Common myeloid progenitor, CD34-positive (primary cell): Measurements from ENCODE around the gene SHROOM2.

ENCODE experiments used
- CTCF ChIA-PET: fragments of 350-600 bp; sonication (Branson Sonifier 250); formaldehyde crosslinking; loops from one replicate; lab custom pipeline; 2021; ENCODE audit warnings: antibody characterized with exemption; lab: Charles Lee
- POLR2A ChIA-PET: fragments of 350-600 bp; sonication (Branson Sonifier 250); formaldehyde crosslinking; loops from one replicate; lab custom pipeline; 2021; ENCODE audit warnings: antibody characterized with exemption; lab: Charles Lee
- DNase-seq, 3 donors: peaks; one replicate each; pipeline versions ENCODE4 v3.0.0 to v3.0.0-alpha.2; 2013
- H3K27ac ChIP-seq, 2 experiments: 1 replicate in 1 of 2; 2 replicates in 1 of 2; pipeline ENCODE4 v1.7.0; 2013; ENCODE audit warnings: inconsistent platforms in 2 of 2, low read length in 2 of 2, mild to moderate bottlenecking in 2 of 2, low read depth in 1 of 2, moderate library complexity in 1 of 2; ENCODE audit not compliant: severe bottlenecking in 2 of 2, insufficient read depth in 1 of 2, poor library complexity in 1 of 2
- H3K27me3 ChIP-seq, 5 experiments: replicated peaks in 2 of 5; 1 replicate in 3 of 5; 2 replicates in 2 of 5; pipeline versions ENCODE4 v1.6.1 to v1.7.0; 2013; ENCODE audit warnings: low read length in 4 of 5, mild to moderate bottlenecking in 2 of 5, moderate library complexity in 2 of 5, inconsistent platforms in 1 of 5; ENCODE audit not compliant: insufficient read depth in 5 of 5, control insufficient read depth in 4 of 5
- H3K36me3 ChIP-seq, 4 experiments: 1 replicate in 2 of 4; 2 replicates in 2 of 4; pipeline versions ENCODE4 v1.6.1 to v1.7.0; 2013; ENCODE audit warnings: low read length in 3 of 4, control low read depth in 1 of 4, mild to moderate bottlenecking in 1 of 4; ENCODE audit not compliant: control insufficient read depth in 4 of 4, insufficient read depth in 4 of 4
- H3K4me1 ChIP-seq, 4 experiments: 1 replicate in 3 of 4; 2 replicates in 1 of 4; pipeline versions ENCODE4 v1.6.1 to v1.7.1; 2013; ENCODE audit warnings: low read length in 3 of 4, mild to moderate bottlenecking in 3 of 4, control low read depth in 1 of 4, inconsistent platforms in 1 of 4, moderate library complexity in 1 of 4; ENCODE audit not compliant: control insufficient read depth in 4 of 4, insufficient read depth in 4 of 4; ENCODE audit errors: control extremely low read depth in 1 of 4
- H3K4me3 ChIP-seq, 7 experiments: 1 replicate in 4 of 7; 2 replicates in 3 of 7; pipeline versions ENCODE4 v1.5.1 to v1.7.0; 2013; ENCODE audit warnings: mild to moderate bottlenecking in 7 of 7, low read length in 6 of 7, moderate library complexity in 6 of 7, inconsistent platforms in 2 of 7, low read depth in 2 of 7, control low read depth in 1 of 7; ENCODE audit not compliant: insufficient read depth in 4 of 7, control insufficient read depth in 1 of 7; ENCODE audit errors: extremely low read depth in 1 of 7
- H3K9me3 ChIP-seq, 5 experiments: 1 replicate in 4 of 5; 2 replicates in 1 of 5; pipeline versions ENCODE4 v1.6.1 to v1.7.1; 2013; ENCODE audit warnings: low read length in 4 of 5, mild to moderate bottlenecking in 2 of 5, inconsistent platforms in 1 of 5, low read depth in 1 of 5, moderate library complexity in 1 of 5; ENCODE audit not compliant: control insufficient read depth in 4 of 5, insufficient read depth in 2 of 5; ENCODE audit errors: control extremely low read depth in 1 of 5
- WGBS: methylation state at CpG from one replicate; pipeline ENCODE4 v1.1.5; 2013; ENCODE audit not compliant: insufficient coverage; 5-methylcytosine and 5-hydroxymethylcytosine counted together

The SHROOM2 gene

DNA sequence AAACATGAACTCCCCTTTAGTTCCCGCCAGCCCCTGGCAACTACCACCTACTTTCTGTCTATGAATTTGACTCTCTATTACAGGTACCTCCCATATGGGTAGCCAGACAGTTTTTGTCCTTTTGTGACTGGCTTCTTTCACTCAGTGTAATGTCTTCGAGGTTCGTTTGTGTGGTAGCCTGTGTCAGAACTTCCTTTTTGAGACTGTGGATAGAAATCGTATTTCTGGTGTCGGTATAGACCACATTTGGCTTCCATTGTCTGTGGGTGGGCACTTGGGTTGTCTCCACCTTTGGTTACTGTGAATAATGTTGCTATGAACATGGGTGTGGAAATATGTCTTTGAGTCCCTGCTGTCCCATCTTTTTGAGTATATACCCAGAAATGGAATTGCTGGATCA is 175.5 kb downstream of the SHROOM2 start:
- H3K4me3 ChIP-seq, result no peak overlapping the region
- no CpG with 5 or more reads among the region's 5 CpGs for WGBS
- no peaks in the 10 kb centered on the region for H3K36me3 ChIP-seq
- H3K27ac ChIP-seq, result no peak overlapping the region
- ChIA-PET POLR2A (no interaction called here), CTCF (no interaction called here)
- DNase-seq, result no peak
- no peaks in the 10 kb centered on the region for H3K27me3 ChIP-seq
- H3K4me1 ChIP-seq, result peaks cover 0 to 9% (median 3%) of the 10 kb centered on the region in 4 experiments
- H3K9me3 ChIP-seq, result peaks cover 0 to 2% (median 0%) of the 10 kb centered on the region in 5 experiments

DNA sequence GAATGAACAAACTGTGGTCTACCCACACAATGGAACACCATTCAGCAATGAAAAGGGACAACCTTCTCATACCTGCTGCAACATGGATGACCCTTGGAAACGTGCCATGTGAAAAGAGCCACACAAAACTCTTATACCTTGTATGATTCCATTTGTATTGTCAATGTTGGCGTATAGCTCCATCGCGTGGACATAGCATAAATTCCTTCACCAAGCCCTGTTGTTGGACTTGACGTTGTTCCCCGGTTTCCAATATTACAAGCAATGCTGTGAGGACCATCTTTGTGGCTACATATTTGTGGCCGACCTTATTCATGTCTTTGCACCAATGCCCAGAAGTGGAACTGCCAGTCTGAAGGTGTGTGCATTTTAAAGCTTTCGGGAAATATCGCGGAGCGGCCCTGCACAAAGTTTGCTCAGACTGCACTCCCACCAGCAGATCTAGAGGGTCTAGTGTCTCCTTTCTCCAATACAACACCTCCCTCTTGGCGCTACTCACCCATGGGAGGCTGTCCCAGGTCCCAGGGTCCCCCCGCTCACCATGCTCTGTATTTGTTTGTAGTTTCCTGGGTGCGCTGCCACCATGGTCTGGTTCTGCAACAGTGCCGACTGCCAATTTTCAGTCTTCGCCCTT is 180.7 kb downstream of the SHROOM2 start, which contains the start of gene CLDN34:
CLDN34 (plus strand) TSS at position 584 of the 634 bp plus-strand sequence; CDS start at position 584, 0 bp downstream.
- ChIA-PET POLR2A (no interaction called here), CTCF (no interaction called here)
- Histone ChIP-seq H3K4me1 (no peaks in the 10 kb centered on the region), H3K27me3 (no peaks in the 10 kb centered on the region), H3K9me3 (peaks cover 0 to 10% (median 0%) of the 10 kb centered on the region in 5 experiments), H3K36me3 (no peaks in the 10 kb centered on the region), H3K27ac (no peak within 1 kb of the TSS), H3K4me3 (no peak within 1 kb of the TSS)
- 84% methylated on average over 12 of the region's 16 CpGs for WGBS
- no peak for DNase-seq

DNA sequence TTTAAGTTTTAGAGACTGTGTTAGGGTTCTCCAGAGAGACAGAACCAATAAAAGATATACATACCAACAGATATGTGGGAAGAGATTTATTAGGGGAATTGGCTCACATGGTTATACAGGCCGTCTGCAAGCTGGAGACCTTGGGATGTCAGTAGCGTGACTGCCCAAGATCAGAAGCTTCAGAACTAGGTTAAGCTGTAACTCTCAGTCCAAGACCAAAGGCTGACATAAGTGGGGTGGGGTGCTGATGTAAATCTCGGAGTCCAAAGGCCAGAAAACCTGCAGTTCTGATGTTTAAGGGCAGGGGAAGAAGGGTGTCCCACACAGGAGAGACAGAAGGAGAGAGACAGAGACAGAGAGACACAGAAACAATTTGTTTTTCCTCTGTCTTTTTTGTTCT is 191.4 kb downstream of the SHROOM2 start:
- ChIA-PET POLR2A (no interaction called here), CTCF (no interaction called here)
- peaks cover 0 to 16% (median 15%) of the 10 kb centered on the region in 4 experiments for H3K4me1 ChIP-seq
- H3K36me3 ChIP-seq, result no peaks in the 10 kb centered on the region
- peaks cover 0 to 3% (median 1%) of the 10 kb centered on the region in 5 experiments for H3K9me3 ChIP-seq
- WGBS, result 76% methylated on average over 3 of the region's 3 CpGs
- no peaks in the 10 kb centered on the region for H3K27me3 ChIP-seq
- H3K4me3 ChIP-seq, result no peak overlapping the region
- no peak overlapping the region for H3K27ac ChIP-seq
- no peak for DNase-seq

DNA sequence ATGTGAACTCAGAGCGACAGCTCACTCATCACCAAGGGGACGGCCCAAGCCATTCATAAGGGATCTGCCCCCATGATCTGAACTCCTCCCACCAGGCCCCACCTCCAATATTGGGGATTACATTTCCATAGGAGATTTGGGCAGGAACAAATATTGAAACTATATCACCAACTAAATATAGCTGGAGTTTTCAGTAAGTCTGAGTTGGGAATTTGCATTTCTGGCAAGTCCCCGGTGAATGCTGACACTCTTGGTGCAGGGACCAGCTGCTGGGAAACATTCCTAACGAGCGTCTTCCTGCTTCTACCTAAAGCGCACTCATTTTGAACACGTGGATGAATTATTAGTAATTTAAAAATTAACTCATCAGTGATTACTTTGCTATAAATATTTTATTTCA is 194.2 kb downstream of the SHROOM2 start:
- Histone ChIP-seq H3K4me1 (peaks cover 0 to 16% (median 15%) of the 10 kb centered on the region in 4 experiments), H3K9me3 (peaks cover 0 to 2% (median under 1%) of the 10 kb centered on the region in 5 experiments), H3K27ac (peak overlapping the region in 1 of 2 experiments; percentile 73), H3K27me3 (no peaks in the 10 kb centered on the region), H3K36me3 (no peaks in the 10 kb centered on the region), H3K4me3 (no peak overlapping the region)
- ChIA-PET POLR2A (no interaction called here), CTCF (no interaction called here)
- DNase-seq, result no peak
- WGBS, result 94% methylated on average over 3 of the region's 7 CpGs

DNA sequence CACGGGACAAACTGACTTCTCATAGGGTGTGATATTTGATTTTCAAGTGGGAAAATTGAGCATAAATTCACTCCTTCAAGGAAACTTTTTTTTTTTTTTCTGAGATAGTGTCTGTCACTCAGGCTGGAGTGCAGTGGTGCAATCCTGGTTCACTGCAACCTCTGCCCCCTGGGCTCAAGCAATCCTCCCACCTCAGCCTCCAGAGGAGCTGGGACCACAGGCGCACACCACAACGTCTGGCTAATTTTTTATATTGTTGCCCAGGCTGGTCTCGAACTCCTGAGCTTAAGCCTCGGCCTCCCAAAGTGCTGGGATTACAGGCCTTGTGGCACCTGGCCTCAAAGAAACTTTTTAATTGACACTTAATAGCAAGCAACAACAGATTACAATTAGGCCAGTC is 194.7 kb downstream of the SHROOM2 start:
- Histone ChIP-seq H3K4me1 (peaks cover 0 to 16% (median 15%) of the 10 kb centered on the region in 4 experiments), H3K36me3 (no peaks in the 10 kb centered on the region), H3K27me3 (no peaks in the 10 kb centered on the region), H3K27ac (peak overlapping the region; percentile 42 to 73), H3K9me3 (no peaks in the 10 kb centered on the region), H3K4me3 (no peak overlapping the region)
- ChIA-PET CTCF (no interaction called here), POLR2A (no interaction called here)
- WGBS, result 90% methylated on average over 3 of the region's 5 CpGs
- DNase-seq, result no peak

DNA sequence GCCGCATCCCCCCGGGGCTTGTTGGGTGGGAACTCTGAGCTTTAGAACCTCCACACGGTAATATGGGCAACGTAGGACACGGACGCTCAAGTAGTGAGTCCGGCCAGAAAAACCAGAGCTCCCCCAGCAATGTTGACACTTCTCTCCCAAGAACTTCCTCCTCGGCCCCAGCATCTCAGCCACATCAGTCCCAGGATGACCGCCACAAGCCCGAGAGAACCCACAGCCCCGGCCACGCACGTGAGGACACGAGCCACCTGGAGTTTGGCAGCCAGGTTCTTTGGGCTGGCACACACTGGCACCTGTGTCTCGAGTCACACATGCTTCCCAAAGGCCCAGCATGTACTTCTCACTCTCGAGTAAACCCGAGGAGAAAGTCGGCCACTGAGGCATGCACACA is 197.2 kb downstream of the SHROOM2 start:
- ChIA-PET CTCF (interaction anchor here (0.7 to 1.8 kb wide), 3 partner anchors 9 to 1165 kb away, joined by 4 to 6 read pairs (median 5); no protein-coding TSS in a partner anchor), POLR2A (no interaction called here)
- no peaks in the 10 kb centered on the region for H3K9me3 ChIP-seq
- H3K36me3 ChIP-seq, result no peaks in the 10 kb centered on the region
- 95% methylated on average over 18 of the region's 18 CpGs for WGBS
- DNase-seq, result no peak
- H3K4me3 ChIP-seq, result no peak overlapping the region
- no peak overlapping the region for H3K27ac ChIP-seq
- H3K4me1 ChIP-seq, result peaks cover 0 to 19% (median 16%) of the 10 kb centered on the region in 4 experiments
- H3K27me3 ChIP-seq, result no peaks in the 10 kb centered on the region

DNA sequence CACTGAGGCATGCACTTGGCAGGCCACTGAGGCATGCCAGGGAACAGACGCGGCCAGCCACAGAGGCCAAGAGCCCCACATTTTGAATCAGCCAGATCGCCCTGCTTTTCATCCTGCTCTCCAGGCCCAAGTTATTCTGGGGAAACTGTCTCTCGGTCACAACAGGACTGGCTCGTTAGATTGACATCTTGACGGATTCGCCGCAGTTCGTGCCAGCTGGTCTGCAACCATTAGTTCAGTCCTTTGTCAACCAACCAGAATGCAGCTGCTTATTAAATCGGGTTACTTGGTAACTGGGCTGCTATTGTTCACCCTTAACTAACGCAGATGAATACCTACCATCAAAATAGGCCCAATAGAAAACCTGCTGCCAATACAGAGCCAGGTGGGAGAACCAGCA is 197.6 kb downstream of the SHROOM2 start:
- ChIA-PET CTCF (interaction anchor here (1.4 kb wide), 1 partner anchor 9 kb away, joined by 5 read pairs; no protein-coding TSS in a partner anchor), POLR2A (no interaction called here)
- Histone ChIP-seq H3K27ac (no peak overlapping the region), H3K36me3 (no peaks in the 10 kb centered on the region), H3K4me1 (peaks cover 0 to 19% (median 16%) of the 10 kb centered on the region in 4 experiments), H3K9me3 (no peaks in the 10 kb centered on the region), H3K4me3 (no peak overlapping the region), H3K27me3 (no peaks in the 10 kb centered on the region)
- no peak for DNase-seq
- WGBS, result 96% methylated on average over 10 of the region's 11 CpGs
